ENCODE data around the gene MYO5C.

Gene MYO5C, protein sequence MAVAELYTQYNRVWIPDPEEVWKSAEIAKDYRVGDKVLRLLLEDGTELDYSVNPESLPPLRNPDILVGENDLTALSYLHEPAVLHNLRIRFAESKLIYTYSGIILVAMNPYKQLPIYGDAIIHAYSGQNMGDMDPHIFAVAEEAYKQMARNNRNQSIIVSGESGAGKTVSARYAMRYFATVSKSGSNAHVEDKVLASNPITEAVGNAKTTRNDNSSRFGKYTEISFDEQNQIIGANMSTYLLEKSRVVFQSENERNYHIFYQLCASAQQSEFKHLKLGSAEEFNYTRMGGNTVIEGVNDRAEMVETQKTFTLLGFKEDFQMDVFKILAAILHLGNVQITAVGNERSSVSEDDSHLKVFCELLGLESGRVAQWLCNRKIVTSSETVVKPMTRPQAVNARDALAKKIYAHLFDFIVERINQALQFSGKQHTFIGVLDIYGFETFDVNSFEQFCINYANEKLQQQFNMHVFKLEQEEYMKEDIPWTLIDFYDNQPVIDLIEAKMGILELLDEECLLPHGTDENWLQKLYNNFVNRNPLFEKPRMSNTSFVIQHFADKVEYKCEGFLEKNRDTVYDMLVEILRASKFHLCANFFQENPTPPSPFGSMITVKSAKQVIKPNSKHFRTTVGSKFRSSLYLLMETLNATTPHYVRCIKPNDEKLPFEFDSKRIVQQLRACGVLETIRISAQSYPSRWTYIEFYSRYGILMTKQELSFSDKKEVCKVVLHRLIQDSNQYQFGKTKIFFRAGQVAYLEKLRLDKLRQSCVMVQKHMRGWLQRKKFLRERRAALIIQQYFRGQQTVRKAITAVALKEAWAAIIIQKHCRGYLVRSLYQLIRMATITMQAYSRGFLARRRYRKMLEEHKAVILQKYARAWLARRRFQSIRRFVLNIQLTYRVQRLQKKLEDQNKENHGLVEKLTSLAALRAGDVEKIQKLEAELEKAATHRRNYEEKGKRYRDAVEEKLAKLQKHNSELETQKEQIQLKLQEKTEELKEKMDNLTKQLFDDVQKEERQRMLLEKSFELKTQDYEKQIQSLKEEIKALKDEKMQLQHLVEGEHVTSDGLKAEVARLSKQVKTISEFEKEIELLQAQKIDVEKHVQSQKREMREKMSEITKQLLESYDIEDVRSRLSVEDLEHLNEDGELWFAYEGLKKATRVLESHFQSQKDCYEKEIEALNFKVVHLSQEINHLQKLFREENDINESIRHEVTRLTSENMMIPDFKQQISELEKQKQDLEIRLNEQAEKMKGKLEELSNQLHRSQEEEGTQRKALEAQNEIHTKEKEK (N-terminal part only)

DNA sequence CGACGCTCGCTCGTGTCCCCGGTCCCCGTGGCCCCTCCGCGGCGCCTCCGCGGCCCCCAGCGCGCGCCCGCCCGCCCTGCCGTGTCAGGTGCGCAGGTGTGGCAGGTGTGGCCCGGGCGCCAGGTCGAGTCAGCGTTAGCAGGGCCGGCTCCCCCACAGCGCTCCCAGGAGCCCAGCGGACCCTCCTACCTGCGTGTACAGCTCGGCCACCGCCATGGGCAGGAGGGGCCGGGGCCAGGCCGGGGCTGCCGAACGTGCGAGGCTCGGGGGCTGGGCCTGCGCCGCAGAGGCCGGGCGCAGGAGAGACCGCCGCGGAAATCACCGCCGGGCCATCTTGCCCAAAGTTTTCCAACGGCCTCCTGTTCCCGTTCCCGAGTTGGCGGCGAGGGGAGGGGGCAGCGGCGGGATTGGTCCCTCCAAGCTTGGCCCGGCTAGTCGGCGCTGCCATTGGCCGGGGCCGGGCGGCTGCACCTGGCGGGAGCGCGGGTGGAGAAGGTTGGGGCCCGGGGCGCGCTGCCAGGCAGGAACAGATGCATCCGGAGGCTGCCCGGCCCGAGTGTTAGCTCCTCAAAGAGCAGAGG is at the start of gene MYO5C:
Gene MYO5C (minus strand): TSS at position 384 of the 581 bp plus-strand sequence. CDS start 168 bp downstream, at position 216.
- DNase-seq = no peak

DNA sequence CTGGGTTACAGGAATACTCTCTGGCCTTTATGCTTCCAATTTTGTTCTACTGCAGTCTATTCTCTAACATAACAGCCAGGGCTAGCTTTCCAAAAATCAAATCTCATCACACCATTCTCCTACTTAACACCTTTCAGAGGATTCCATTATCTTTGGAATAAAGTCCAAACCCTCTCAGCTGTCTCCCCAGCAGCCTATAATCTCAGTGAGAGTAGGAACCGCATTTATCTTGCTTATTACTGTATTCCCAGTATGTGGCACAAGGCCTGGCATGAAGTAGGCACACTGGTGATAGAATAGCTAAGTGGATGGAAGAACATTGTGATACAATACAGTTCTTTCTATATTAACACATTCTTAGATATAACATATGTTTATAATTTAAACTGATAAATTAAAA is 49.0 kb upstream of the MYO5C start:
- no peak for DNase-seq

DNA sequence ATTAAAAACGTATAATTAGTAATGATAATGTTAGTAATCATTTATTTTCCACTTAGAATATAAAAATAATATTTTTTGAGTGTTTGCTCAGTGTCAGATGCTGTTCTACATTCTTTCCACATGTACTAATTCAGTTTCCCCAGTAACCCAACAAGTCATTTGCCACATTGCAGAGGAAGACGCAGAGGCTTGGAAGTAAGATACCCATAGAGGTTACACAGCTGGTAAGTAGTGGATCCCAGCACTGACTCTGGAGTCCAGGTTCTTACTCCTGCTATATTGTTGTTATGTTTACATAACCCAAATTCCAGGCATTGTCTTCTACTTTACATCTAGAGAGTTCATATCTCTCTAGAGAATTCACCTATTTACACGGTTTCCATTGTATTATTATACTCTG is 48.2 kb upstream of the MYO5C start:
- DNase-seq = no peak

DNA sequence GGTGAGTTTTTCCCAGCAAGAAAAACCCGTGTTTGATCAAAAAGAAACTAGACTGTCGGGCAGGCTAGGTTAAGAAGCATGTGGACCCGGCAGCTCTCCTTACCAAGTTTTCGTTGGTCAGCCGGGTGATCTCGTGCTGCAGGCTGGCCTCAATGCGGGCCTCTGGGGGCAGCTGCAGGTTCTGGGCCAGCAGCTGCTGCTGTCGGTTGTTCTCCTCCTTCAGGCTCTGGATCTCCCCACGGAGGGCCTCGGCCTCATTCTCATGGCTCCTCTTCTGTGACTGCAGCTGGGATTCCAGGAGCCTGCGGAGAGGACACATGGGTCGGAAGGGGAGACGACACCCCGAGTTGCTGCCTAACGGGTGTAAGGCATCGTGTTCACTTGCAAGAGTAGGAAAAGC is 44.5 kb upstream of the MYO5C start:
- DNase-seq = no peak

DNA sequence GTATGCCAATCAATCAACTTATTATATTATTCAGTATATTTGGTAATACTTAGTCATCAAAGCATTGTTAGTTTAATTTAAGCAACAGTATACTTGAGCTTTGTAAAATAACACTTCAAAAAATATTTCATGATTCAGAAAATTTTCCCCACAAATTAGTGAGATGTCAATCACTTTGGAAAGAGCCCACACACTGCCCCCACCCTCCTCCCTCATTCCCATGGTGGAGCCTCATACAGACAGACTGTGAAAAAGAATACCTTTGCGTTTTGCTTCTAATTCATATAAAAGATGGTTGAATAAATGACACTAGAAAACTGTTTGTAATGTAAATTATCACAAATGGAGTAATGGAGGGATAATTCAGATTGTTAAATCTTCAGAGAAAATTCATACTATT is 43.3 kb upstream of the MYO5C start:
- no peak for DNase-seq

DNA sequence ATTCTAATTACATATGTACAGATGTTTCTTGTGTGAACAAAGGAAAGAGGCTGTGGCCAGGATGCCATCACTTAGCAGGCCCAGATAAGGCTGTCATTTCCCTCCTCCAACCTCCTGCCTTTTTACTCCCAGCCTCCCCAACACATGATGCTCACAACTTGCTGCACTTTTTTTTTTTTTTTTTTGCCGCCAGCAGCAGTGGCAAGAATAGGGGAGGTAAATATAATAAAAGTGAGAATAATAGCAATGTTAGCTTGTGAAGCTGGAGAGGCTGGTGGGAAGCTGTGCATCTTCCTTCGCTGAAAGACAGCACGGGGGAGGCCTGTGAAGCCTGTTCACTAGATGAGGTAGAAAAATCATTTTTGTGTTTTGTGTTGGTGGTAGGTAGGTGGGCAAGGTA is 42.5 kb upstream of the MYO5C start:
- DNase-seq = no peak

DNA sequence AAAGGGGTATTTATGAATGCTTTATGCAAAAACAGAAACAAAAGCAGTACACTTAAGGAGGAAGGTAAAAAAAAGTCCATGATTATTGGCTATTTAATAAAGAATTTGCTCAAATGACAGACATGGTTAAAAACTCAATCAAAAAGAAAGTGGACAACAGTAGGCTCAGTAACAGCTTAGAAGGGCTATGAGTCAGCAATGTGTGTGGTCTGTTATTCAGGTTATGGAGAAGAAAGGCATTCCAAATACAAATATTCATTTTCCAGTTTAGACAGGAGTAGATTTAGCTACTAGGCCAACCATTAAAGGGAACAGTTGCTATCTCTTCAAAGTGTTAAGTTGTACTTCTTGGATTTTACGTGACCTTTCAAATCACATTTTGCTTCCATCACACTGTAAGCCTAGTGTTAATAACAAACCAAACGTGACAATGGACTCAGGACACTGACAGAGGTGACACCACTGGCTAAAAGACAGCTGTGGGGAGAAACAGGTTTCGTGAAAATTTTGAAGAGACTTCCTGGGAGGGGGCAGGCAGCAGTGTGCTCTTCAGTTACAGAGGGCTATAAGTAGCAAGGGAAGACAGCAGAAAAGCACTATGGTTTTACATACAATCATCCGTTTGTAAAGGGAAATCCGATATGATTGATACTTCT is 41.7 kb upstream of the MYO5C start:
- no peak for DNase-seq

DNA sequence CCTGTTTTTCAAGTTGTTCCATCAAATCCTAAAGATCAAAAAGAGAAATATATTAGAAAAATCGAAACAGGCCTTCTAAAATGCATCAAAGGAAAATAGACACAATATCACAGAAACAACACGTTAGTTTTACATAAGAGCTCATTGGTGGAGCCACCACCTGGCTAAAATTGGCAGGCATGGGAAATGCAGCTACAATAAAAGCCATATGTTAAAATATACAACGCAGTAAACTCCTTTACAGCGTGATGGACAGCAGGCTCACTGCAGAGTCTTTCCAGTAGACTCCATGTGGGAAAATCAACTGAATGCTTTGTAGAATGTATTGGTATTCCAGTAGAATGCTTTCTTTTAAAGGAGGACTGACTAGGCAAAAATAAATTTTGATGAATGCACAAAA is 40.9 kb upstream of the MYO5C start:
- no peak for DNase-seq

DNA sequence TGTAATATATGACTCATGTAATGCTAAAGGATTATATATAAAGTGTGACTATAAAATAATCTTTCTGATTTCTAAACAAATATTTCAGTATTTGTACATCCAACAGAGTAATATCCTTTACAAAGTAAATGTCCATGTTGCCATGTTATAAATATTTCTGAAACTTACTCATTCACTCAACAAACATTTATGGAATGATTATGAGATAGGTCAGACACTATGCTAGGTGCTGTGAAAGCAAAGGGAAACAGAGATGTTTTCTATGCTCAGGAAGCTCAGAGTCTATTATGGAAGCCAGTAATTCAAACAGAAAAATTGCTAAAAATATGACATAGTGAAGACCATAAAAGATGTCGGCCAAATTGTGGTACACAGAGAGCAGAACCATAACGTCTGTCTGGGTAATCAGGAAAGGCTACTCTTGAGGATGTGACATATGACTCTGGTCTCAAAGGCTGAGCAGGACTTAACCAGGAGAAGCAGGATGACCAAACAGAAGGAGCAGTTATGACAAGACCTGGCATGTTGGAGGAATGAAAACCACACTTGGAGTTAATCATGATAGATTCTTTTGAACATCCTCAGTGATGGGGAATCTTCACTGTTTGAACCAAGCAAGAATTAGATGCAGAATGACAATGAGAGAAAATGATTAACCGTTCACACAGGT is 39.0 kb upstream of the MYO5C start:
- no peak for DNase-seq

DNA sequence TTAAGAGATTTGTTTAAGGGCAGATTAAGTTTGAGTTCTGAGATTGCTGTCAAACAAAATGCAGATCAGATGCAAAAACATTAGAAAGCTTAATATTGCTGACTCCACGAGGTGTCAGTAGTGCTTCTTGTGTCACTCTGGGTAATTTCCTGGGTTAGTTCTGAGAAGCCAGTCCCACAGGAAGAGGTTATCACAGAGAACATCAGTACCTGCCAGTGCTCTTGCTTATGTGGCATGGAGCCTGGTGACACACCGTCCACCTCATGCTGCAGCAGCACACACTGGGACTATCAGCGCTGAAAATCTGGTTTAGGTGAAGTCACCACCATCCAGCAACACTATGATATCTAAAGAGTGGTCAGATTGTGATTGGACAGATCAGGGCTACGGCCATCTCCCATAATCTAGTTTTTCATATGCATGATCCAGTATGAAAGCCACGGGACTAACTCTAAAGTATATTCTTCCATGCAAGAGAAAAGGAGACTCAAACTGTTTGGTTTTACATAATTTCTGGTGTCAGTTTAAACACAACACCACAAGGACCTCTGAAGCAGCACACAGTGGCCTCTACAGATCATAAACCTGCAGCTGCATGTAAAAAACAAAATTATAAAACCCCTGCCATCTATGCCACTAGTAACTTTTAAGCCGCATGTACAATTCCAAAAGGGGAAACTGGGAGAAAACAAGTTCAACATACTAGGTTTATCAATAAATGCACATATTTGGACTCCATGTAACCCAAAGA is 36.1 kb upstream of the MYO5C start:
- peak; percentile 40 for DNase-seq

DNA sequence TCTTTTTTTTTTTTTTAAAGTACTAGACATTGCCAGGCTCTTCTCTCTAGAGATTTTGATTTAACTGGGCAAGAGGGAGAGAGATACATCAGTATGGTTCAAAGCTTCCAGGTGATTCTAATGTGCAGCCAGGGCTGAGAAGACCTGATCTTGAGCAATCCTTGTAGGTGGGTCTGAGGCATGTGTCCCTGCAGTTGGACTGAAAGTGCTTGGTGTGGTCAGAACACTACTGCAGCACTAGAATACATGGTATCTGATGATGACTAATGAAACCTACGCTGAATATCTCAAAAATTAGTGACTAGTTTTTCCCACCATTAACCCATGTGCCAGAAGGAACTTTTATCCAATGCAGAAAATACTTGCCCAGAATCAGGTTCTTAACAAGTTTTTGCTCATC is 34.4 kb upstream of the MYO5C start:
- DNase-seq = no peak

DNA sequence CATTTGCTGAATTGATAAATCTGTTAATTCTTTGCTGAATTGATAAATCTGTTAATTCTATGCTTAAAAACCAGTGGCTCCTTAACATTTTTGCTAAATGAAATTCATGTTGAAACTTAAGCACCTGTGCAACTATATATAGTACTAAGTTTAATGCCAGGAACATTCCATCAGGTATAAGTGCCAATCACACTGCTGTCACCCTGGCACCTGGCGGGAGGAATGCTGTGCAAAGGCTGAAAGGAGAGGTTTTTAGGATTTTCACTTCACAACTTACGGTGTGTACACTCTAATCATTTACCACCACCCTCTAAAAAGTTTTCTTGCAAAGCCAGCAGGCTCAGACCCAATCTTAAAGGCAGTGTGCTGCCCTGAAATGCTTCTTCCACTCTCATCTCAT is 33.5 kb upstream of the MYO5C start:
- no peak for DNase-seq

DNA sequence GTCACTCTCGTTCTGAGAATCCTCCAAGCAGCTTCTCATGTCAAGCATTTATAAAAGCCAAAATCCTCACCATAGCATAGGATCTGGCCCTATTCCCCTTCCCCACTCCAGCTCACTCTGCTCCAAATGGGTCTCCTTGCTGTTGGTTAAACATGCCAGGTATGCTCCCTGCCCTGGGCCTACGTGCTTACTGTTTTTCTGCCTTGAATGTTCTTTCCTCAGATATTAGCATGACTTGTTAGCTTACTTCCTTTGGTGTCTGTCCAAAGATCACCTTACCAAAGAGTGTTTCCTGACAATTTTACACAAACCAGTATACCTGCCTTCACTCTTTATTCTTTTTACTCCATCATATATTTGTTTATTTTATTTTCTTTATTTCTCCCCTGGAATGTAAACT is 33.1 kb upstream of the MYO5C start:
- DNase-seq = no peak

DNA sequence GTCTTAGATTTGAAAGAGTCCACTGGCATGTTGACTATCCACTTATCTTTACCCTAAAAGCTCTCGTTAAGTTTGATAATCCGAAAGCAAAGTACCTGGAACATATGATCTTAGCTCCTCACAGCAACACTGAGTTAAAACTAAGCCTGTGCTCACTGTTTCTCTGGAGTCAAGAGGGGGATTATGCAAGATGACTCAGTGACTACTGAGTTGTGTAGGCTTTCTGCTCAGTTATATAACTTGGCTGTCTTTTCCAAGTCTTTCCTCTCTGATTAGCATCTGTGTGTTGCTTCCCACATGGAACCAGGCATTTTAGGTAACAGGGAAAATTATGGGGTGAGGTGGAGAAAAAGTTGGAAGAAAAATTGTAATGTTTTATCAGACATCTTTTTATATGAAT is 31.2 kb upstream of the MYO5C start:
- no peak for DNase-seq

DNA sequence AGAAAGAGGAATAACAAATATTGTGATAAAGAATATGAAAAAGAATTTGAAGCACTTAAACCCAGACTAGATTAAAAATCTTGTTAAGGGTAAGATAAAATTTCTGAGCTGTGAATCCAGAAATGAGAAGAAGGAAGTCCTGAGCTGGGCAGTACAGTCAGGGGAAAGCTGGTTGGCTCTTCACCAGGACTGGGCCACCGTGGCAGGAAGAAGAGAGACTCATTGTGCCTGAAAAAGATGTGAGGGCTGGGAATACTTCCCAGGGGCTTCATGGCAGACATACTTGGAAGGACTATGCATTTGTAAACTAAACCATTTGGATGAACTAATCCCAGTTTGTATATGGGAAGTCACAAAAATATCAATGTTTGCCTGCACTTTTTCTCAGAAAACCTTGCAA is 28.5 kb upstream of the MYO5C start:
- DNase-seq = no peak

DNA sequence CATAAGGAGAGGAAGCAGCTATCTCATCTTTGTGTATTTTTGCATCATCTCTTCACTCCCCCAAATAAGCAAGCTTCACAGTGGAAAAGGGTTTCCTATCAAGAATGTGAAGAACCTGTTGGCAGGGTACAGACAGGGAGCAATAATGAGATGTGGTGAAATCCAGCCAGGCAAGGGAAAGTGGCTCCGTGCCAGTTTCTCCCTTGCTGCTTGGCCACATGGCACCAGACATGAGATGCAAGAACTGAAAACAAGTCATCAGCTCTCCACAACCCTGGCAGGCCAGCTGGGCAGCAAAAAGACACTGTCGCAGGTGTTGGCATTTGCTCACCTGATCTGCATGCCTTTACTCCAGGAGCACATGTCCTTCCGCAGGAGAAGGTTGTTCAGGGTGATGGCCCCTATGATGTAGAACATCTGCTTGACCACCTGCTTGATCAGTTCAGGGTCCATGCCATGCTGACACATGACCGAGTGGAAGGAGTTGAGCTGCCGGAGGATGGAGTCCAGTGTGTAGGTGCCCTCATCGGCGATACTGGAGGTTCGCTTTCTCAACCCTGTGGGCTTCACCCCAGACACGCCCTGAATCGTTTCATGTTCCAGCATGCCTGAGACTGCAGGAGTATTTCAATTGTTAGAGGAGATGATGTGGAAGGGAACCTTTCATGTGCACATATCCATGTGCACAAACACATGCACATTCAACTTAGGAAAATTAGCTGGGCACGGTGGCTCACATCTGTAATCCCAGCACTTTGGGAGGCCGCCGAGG is 23.3 kb upstream of the MYO5C start:
- no peak for DNase-seq

DNA sequence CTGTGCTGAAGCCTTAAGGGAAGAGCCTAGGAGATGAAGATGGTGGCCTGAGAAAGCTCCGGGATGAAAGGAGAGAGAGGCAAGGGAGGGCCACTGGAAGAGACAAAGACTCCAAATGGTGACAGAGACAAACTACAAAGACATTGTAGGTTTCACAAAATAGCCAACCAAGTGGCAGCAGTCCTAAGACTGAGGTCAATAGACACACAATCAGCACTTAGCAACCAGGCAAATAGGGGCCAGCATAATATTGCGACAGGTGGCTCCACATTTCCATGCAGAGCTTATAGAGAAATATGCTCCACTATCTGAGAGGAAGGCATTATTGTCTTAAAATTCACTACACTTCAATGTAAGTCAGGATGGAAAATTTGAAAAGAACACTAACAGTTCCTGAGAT is 22.1 kb upstream of the MYO5C start:
- DNase-seq = no peak

DNA sequence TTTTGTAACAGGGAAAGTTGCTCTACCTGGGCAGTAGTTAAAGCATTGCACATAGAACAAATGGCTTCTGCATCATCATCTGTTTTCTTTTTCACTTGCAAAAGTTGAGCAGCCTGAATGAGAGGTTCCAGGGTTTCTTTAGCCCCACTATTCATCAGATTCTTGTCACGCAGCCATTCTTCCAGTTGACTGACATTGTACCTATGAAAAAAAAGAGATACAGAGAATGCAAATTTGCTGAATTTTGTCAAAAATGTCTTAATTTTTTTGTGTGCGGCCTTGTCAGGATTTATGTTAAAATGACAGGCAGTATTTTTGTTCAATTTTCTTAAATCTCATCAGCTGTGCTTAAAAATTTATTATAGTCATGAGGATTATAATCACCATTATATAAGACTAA is 21.4 kb upstream of the MYO5C start:
- DNase-seq = no peak

DNA sequence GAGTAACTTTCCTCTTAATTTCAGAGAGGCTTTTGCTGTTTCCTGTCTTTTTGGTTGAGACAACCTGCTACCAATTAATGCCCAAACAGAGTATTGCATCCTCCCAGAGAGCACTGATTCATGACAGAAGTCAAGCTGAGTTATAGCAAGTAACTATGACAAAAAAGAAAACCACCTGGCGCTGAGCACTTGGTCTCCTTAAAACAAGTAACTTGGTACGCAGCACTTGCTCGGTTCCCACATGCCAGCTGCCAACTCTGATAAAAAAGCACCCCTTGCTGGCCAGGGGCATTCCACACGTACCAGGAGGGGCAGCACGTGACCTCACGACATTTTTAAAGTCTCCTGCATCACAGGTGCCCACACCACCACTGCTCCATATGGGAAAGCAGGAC is 13.5 kb upstream of the MYO5C start:
- DNase-seq = no peak

DNA sequence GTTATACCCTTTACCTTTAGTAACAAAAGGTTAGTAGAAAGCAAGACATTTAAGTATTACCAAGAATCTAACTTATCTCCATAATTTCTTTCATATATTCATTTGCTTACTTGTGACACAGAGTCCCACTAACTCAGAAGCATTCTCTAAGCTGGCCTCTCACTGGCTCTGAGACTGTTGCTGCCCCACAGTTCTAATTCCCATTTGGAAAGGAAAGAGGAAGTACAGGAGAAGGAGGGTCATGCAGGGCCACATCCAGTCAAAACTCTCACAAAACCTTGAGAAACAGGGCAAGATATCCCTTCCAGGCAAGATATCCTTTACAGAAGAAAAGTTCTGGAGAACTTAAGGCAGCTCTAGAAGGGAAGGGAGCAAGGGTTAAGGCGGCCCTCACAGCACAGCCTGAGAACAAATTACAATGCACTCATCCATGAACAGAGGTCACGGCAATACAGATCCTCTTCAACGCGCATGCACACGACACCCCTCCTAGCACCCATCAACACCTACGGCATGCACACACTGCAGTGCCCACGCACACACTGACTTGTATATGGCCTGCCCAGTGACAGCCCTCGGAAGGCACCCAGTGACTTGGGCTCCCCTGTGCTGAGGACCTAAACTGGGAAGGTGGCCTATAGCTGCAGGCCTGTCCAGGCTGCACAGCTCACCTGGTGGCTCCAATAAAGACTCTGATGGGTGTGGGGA is 13.0 kb upstream of the MYO5C start:
- no peak for DNase-seq

All from GDM1 (cell line).